Putamen (tissue), 1 donor: Measurements from ENCODE around the gene BARHL1.
A peak's percentile ranks its signal among the peaks of the same experiment; 100 is the strongest.
"Not testable (repeated sequence)": the region's sequence is repeated elsewhere in the genome, so short reads cannot be mapped to it uniquely, and the experiment has no call there.

Experiments used
- DNase-seq: peaks from one replicate; pipeline ENCODE4 v3.0.0-alpha.2; 2016; ENCODE audit warnings: low spot score

The BARHL1 gene

GRCh38 chr9:132556714-132557113 lies 25.7 kb upstream of the BARHL1 start:
- DNase-seq: no peak

GRCh38 chr9:132557159-132557558 lies 25.2 kb upstream of the BARHL1 start:
- no peak for DNase-seq

- DNase-seq: no peak
Measured at GRCh38 chr9:132559711-132560110, 22.7 kb upstream of the BARHL1 start.

DNA sequence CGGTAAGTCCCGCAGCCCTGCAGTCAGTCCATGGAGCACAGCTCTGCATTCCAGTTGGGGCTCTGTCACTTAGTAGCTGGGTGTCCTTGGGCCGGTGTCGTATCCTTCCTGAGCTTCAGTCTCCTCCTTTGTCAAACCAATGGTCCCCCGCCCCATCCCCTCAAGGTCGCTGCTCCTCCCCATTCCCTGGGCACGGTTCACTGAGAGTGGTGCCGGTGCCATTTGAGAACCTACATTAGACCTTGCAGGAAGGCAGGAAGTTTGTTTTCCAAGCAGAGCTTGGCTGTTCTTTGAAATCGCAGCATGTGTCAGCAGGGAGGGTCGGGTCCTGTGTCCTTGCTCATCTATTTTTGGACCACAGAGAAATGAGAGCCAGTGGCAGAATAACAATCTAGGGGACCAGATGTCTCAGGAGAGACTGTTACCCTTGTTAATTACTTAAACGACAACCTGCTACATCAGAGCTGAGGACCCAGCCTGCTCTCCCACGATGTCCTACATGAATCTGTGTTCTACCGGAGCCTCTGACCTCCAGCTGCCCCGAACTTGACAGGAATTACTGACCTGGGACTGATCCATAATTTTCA lies 21.7 kb upstream of the BARHL1 start:
- DNase-seq: no peak

GRCh38 chr9:132562306-132562573 lies 20.2 kb upstream of the BARHL1 start:
- DNase-seq: no peak

GRCh38 chr9:132564526-132564925 lies 17.9 kb upstream of the BARHL1 start:
- no peak for DNase-seq

GRCh38 chr9:132568787-132569186 lies 13.6 kb upstream of the BARHL1 start:
- not testable (repeated sequence) for DNase-seq

- DNase-seq: no peak
Measured at GRCh38 chr9:132571806-132572600, 10.4 kb upstream of the BARHL1 start.

- no peak for DNase-seq
Measured at GRCh38 chr9:132572921-132573320, 9.5 kb upstream of the BARHL1 start.

DNA sequence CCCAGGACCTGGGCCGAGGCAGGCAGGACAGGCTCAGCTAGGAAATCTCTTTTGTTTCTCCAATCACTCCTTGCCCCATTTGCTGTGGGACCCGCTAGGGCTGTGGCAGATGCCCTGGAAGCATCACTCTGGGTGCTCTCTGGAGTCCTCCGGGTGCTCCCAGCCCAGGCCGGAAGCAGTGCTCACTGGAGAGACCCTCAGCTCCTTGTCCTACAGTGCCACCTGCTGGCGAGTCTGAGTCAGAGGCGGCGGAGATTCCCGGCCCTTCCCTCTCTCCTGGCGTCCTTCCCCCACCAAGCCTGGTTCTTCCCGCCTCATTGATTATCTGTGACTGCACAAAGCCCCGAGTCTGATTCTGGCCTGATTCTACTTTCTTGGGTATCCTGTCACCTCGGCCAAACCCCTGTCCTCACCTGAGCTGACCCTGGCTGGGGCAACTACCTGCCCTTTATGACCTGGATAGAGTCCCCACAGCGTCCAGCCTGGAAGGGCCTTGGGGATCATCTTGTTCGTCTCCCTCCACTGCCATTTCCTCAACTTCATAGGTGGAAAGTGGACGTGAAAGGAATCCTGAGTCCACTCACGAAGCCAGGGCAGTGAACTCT lies 7.3 kb upstream of the BARHL1 start:
- DNase-seq: peak; percentile 27

- no peak for DNase-seq
Measured at GRCh38 chr9:132575811-132576210, 6.6 kb upstream of the BARHL1 start.

DNA sequence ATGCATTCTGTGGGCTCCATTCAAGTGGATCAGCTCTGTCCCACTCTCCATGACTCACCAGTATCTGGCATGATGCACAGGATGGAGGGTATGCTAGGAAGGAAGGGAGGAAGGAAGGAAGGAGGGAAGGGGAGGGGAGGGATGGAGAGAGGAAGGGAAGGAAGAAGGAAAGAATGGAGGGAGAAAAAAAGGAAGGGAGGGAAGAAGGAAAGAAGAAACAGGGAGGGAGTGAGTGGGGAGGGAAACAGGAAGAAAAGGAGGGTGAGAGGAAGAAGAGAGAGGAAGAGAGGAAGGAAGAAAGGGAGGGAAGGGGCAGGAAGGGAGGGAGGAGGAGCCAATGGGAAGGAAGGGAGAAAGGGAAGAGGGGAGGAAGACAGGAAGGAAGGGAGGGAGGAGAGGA lies 5.3 kb upstream of the BARHL1 start:
- DNase-seq: no peak

DNA sequence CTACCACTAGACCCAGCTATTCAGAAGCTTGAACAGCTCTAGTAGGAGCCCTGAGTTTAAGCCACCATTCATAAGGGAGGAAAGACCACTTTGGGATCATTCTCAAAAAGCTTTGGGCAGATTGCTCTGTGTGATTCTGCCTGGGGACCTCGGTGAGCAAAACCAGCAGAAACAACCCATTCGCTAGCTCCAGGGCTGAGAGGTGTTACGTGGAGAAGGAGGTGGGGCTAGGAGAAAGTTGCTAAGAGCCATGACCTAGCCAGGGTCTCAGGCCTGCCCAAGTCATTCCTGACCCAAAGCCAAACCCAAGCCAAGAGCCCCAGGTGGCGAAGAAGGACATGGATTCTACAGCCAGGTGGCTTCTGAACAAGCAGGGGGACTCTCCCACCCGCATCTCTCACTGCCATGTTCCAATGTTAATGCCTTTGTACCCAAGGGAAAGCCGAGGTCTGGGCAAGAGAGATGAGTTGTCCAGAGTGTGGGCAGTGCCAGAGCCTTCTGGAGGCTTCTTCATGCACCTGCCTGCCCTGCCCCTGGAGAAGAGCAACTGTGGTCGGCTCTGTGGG lies 4.0 kb upstream of the BARHL1 start:
- no peak for DNase-seq

DNA sequence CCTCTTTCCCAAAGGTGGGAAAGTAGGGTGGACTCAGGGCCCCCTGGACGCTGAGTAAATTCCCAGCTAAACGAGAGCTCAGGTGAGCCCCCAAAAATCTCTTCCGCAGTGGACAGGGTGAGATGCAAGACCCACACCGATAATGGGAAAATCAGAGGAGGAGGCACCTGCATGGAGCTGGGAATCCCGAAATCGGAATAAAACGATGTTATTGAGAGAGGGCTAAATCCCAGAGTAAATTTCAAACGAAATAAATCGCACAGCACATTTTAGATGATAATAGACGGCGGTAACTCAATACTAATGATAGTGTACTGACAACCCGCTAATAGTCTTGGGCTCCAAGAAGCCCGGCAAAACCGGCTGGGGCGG lies 3.0 kb upstream of the BARHL1 start:
- no peak for DNase-seq

DNA sequence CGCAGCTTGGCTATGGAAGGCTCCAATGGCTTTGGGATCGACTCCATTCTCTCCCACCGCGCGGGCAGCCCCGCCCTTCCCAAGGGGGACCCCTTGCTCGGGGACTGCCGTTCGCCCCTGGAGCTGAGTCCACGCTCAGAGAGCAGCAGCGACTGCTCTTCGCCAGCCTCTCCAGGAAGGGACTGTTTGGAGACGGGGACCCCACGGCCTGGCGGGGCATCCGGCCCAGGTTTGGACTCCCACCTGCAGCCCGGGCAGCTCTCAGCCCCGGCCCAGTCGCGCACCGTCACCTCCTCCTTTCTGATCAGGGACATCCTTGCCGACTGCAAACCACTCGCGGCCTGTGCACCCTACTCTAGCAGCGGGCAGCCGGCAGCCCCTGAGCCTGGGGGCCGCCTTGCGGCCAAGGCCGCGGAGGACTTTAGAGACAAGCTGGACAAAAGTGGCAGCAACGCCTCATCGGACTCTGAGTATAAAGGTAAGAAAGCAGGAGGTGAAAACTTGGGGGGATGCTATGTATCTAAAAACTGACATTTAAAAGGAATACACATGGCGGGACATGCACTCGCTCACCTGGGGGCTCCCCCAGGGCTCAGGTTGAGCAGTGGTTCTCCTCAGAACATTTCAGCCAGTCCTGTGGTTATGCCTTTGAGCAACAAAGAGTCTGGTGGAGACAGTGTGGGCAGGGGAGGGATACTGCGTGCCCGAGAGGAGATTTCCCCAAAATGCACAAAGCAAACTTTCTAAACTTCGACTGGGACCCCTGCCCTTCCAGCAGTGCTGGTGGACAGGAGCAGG lies 579 bp downstream of the BARHL1 start:
- DNase-seq: no peak

- DNase-seq: no peak
Measured at GRCh38 chr9:132583584-132584304, 1.3 kb downstream of the BARHL1 start.

DNA sequence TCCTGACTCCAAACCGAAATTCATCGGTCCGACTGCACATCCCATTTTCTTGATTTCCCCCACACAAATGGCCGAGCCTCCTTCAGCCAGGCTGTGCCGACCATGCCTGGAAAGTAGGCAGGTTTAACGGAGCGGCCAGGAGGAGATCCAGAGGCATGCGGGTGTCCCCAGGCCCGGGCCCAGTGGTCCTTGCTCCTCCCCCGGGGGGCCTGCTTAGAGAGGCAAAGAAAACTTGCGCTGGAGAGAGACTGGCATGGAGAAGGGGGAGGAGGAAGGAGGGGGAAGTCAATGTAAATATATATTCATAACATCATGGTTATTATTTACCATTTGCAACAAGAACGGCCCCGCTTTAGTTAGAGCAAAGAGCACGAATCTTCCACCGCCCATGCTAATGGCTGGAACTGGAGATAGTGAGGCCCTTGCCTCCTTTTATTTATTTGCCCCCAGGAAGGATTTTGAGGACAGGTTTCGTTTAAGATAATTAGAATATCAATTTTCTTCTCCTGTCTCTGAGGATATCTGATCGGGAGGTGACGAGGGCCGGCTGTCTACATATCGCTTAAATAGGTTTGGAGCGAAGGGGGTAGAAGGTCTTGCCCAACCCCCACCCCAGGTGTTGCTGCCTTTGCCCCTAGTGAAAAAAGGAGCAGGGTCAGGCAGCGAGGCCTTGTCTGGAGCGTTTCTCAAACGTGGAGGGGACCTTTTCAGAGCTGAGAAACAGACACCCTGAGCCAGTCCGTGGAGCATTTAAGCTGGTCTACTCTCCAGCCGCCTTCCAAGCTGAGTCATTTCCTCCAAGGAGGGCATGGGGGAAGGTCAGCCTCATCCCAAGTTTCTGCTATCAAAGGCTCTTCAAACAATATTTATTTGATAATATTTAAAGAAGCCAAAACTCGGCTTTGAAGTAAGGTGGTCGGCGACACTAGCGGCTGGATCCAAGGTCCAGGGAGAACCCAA lies 2.5 kb downstream of the BARHL1 start:
- DNase-seq: no peak

DNA sequence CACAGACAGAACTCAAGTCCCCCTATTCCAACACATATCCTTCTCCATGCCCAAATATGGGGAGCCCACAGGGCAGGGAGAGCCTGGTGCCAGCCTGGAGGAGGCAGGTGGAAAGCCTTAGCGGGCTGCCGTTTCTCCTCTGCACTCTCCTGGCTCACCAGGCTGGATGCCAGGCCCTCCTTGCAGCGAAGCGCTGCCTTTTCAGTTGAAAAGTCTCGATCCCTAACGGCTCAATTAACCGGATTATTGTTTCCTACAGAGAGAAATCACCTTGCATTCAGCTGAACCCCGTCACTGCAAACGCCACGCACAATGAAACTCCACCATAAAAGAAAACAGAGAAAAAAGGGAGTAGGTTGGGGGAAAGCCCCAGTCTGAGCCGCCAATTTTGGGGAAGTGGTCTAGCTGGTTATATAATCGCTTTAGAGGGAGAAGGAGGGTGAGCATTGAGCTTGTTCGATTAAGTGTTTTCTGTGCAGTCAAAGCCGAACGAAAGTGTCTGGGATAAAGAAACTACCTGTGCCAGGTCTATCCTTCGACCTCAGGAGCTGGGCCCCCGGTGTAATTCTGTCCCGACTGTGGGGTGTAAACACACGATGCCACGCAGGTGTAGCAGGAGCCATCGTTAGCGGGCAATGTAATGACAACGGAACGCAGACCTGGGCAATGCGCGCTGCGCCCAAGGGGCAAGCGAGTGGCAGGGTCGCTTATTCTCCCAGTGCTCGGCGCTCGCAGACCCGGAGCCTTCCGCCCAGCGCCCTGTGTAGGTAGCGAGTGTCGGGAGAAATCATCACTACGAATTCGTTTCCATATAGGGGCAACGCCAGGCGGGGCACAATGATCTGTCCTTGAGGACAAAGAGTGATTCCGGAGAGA lies 3.8 kb downstream of the BARHL1 start:
- no peak for DNase-seq

- DNase-seq: no peak
Measured at GRCh38 chr9:132586830-132587591, 4.6 kb downstream of the BARHL1 start.
